Sigmoid colon (tissue), 4 donors: ENCODE results near the gene TRIM9.

ENCODE experiments used
- EP300 ChIP-seq, 4 donors: sonication (generic); formaldehyde crosslinking; IDR thresholded peaks; one replicate each; pipeline ENCODE4 v1.6.1; 2017; ENCODE audit warnings: antibody characterized with exemption in 4 of 4
- POLR2A ChIP-seq, 2 donors: fragments of 450-650 bp; IDR thresholded peaks; one replicate each; pipeline ENCODE4 v1.6.1; 2016; ENCODE audit warnings: antibody characterized with exemption in 2 of 2, mild to moderate bottlenecking in 2 of 2, moderate library complexity in 2 of 2
- POLR2AphosphoS5 ChIP-seq, 4 donors: sonication (generic); formaldehyde crosslinking; IDR thresholded peaks; one replicate each; pipeline ENCODE4 v1.6.1; 2017; ENCODE audit warnings: antibody characterized with exemption in 4 of 4
- TF ChIP-seq, protein P1 (sequence below), 4 experiments: fragments of 450-650 bp in 3 of 4; fragments of 200-600 bp in 1 of 4; IDR thresholded peaks; one replicate each; pipeline ENCODE4 v1.5.1; 2016 to 2019; ENCODE audit warnings: antibody characterized with exemption in 4 of 4, mild to moderate bottlenecking in 3 of 4, moderate library complexity in 2 of 4

DNA sequence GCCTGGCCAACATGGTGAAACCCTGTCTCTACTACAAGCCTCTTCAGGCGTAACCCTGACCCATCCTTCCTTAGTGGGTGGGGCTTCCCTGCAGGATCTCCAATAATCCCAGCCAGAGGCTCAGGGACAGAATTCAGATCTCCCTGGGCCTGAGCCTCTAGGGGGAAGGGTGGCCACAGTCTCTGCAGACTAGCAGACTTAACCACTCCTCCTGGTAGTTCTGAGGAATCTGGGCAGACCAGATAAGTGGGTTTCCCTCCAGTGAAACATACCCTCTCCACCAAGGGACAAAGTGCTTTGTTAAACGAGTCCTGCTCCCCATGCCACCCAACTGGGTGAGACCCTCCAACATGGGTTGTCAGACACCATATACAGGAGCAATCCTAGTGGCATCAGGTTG lies 36.6 kb upstream of the TRIM9 start:
- TF ChIP-seq POLR2A (IDR thresholded peaks at IDR 0.05) (no peak), POLR2AphosphoS5 (IDR thresholded peaks at IDR 0.05) (no peak), EP300 (IDR thresholded peaks at IDR 0.05) (no peak)
- TF ChIP-seq, protein P1, sequence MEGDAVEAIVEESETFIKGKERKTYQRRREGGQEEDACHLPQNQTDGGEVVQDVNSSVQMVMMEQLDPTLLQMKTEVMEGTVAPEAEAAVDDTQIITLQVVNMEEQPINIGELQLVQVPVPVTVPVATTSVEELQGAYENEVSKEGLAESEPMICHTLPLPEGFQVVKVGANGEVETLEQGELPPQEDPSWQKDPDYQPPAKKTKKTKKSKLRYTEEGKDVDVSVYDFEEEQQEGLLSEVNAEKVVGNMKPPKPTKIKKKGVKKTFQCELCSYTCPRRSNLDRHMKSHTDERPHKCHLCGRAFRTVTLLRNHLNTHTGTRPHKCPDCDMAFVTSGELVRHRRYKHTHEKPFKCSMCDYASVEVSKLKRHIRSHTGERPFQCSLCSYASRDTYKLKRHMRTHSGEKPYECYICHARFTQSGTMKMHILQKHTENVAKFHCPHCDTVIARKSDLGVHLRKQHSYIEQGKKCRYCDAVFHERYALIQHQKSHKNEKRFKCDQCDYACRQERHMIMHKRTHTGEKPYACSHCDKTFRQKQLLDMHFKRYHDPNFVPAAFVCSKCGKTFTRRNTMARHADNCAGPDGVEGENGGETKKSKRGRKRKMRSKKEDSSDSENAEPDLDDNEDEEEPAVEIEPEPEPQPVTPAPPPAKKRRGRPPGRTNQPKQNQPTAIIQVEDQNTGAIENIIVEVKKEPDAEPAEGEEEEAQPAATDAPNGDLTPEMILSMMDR (IDR thresholded peaks at IDR 0.05) = no peak
